Kidney epithelial cell (primary cell): Measurements from ENCODE around the gene RND3. TPM values are rescaled to one million over a fixed set of nuclear protein-coding genes. Genes with fewer than 3 reads are reported as not detected.

Source experiments
- DNase-seq: peaks from one replicate; pipeline ENCODE4 v3.0.0-alpha.2; 2010; ENCODE audit warnings: low read depth
- H3K27me3 ChIP-seq: 2 replicates; pipeline ENCODE4 v1.6.0; 2011; ENCODE audit warnings: low read length; ENCODE audit not compliant: control insufficient read depth, insufficient read depth
- H3K36me3 ChIP-seq: 2 replicates; pipeline ENCODE4 v1.5.1; 2011; ENCODE audit warnings: low read length; ENCODE audit not compliant: control insufficient read depth, insufficient read depth
- H3K4me3 ChIP-seq: 2 replicates; pipeline ENCODE4 v1.5.1; 2011; ENCODE audit warnings: low read depth, mild to moderate bottlenecking, control low read depth, low read length
- CTCF ChIP-seq: IDR thresholded peaks from 2 replicates; pipeline ENCODE4 v1.5.1; 2011; ENCODE audit warnings: mild to moderate bottlenecking, moderate library complexity, low read length, control low read depth, inconsistent platforms; ENCODE audit not compliant: insufficient read depth, poor library complexity, severe bottlenecking
- total RNA-seq: library from RNA; depleted of rRNA; stranded (reverse); fragments of >200 nt; gene quantifications from 2 replicates; pipeline ENCODE4 v1.2.3, GENCODE V29; 2015

The RND3 gene
- total RNA-seq, 1 donor from 2014 or later, result 259 TPM

GRCh38 chr2:150468350-150468960, 19.0 kb downstream of the RND3 start:
- H3K4me3 ChIP-seq, result no peak overlapping the region
- H3K27me3 ChIP-seq, result no peaks in the 10 kb centered on the region
- TF ChIP-seq CTCF, result no peak
- no peaks in the 10 kb centered on the region for H3K36me3 ChIP-seq
- DNase-seq, result no peak

GRCh38 chr2:150467621-150467963, 19.9 kb downstream of the RND3 start:
- Histone ChIP-seq H3K27me3 (no peaks in the 10 kb centered on the region), H3K4me3 (no peak overlapping the region), H3K36me3 (no peaks in the 10 kb centered on the region)
- DNase-seq, result no peak
- TF ChIP-seq CTCF, result no peak

- H3K36me3 ChIP-seq, result no peaks in the 10 kb centered on the region
- H3K27me3 ChIP-seq, result no peaks in the 10 kb centered on the region
- DNase-seq, result no peak
- no peak for TF ChIP-seq CTCF
- no peak overlapping the region for H3K4me3 ChIP-seq
These were observed 20.5 kb downstream of the RND3 start for GRCh38 chr2:150466741-150467620.

- Histone ChIP-seq H3K4me3 (no peak overlapping the region), H3K36me3 (no peaks in the 10 kb centered on the region), H3K27me3 (no peaks in the 10 kb centered on the region)
- DNase-seq, result no peak
- no peak for TF ChIP-seq CTCF
These were observed 21.5 kb downstream of the RND3 start for GRCh38 chr2:150465703-150466569.

GRCh38 chr2:150464986-150465385, 22.5 kb downstream of the RND3 start:
- DNase-seq, result no peak
- TF ChIP-seq CTCF, result no peak

More at GRCh38 chr2:150464986-150465385, 22.5 kb downstream of the RND3 start:
- Histone ChIP-seq H3K4me3 (no peak overlapping the region), H3K36me3 (no peaks in the 10 kb centered on the region), H3K27me3 (no peaks in the 10 kb centered on the region)
